Thyroid gland (tissue), 4 donors: ENCODE measurements around the gene RIT2.

Experiments
- CTCF ChIP-seq, 6 experiments: fragments of 200-600 bp in 3 of 6; fragments of 450-650 bp in 3 of 6; sonication (generic) in 3 of 6; IDR thresholded peaks; one replicate each; pipeline ENCODE4 v1.5.1; 2016 to 2019; ENCODE audit warnings: antibody characterized with exemption in 6 of 6, mild to moderate bottlenecking in 2 of 6, inconsistent platforms in 1 of 6, moderate library complexity in 1 of 6
- POLR2A ChIP-seq, 2 donors: fragments of 450-650 bp; IDR thresholded peaks; one replicate each; pipeline ENCODE4 v1.6.1; 2017; ENCODE audit warnings: antibody characterized with exemption in 2 of 2, mild to moderate bottlenecking in 2 of 2, moderate library complexity in 1 of 2

- TF ChIP-seq CTCF (IDR thresholded peaks at IDR 0.05) (no peak), POLR2A (IDR thresholded peaks at IDR 0.05) (no peak)
Observed at GRCh38 chr18:42780171-42780570, 335.3 kb downstream of the RIT2 start.
